Measurements from ENCODE around the gene DNAH7.
"Not testable (repeated sequence)": the region's sequence is repeated elsewhere in the genome, so short reads cannot be mapped to it uniquely, and the experiment has no call there.

The DNAH7 gene

GRCh38 chr2:196068271-196069209, at the start of gene DNAH7:
DNAH7 (minus strand) TSS chr2:196068837; CDS start chr2:196068711, 126 bp downstream.
- ATAC-seq (peak; percentile 98), DNase-seq (peak; percentile 93)

- DNase-seq (no peak), ATAC-seq (no peak)
Measured at GRCh38 chr2:196117214-196117705, 48.6 kb upstream of the DNAH7 start.

- ATAC-seq: no peak
- no peak for DNase-seq
Measured at GRCh38 chr2:196113061-196113974, 44.7 kb upstream of the DNAH7 start.

GRCh38 chr2:196112418-196113034, 43.9 kb upstream of the DNAH7 start:
- DNase-seq (no peak), ATAC-seq (no peak)

GRCh38 chr2:196108604-196109003, 40.0 kb upstream of the DNAH7 start:
- no peak for ATAC-seq
- DNase-seq: no peak

GRCh38 chr2:196105951-196106350, 37.3 kb upstream of the DNAH7 start:
- ATAC-seq (no peak), DNase-seq (no peak)

GRCh38 chr2:196104066-196104465, 35.4 kb upstream of the DNAH7 start:
- no peak for DNase-seq
- ATAC-seq: no peak

- ATAC-seq (no peak), DNase-seq (no peak)
Measured at GRCh38 chr2:196103626-196104025, 35.0 kb upstream of the DNAH7 start.

- ATAC-seq (peak; percentile 97), DNase-seq (peak; percentile 57)
Measured at GRCh38 chr2:196101325-196101991, 32.8 kb upstream of the DNAH7 start.

GRCh38 chr2:196099916-196100315, 31.3 kb upstream of the DNAH7 start:
- no peak for DNase-seq

GRCh38 chr2:196097864-196098660, 29.4 kb upstream of the DNAH7 start:
- DNase-seq (no peak), ATAC-seq (no peak)

More at GRCh38 chr2:196099916-196100315, 31.3 kb upstream of the DNAH7 start:
- ATAC-seq: no peak

- ATAC-seq (no peak), DNase-seq (no peak)
Measured at GRCh38 chr2:196096982-196097745, 28.5 kb upstream of the DNAH7 start.

- no peak for ATAC-seq
Measured at GRCh38 chr2:196096264-196096663, 27.6 kb upstream of the DNAH7 start.

GRCh38 chr2:196089448-196089847, 20.8 kb upstream of the DNAH7 start:
- DNase-seq, ATAC-seq: not testable (repeated sequence)

More at GRCh38 chr2:196096264-196096663, 27.6 kb upstream of the DNAH7 start:
- DNase-seq: no peak

- ATAC-seq (no peak), DNase-seq (no peak)
Measured at GRCh38 chr2:196088203-196088602, 19.6 kb upstream of the DNAH7 start.

GRCh38 chr2:196086517-196087368, 18.1 kb upstream of the DNAH7 start:
- no peak for DNase-seq

GRCh38 chr2:196083601-196084000, 15.0 kb upstream of the DNAH7 start:
- ATAC-seq: no peak
- DNase-seq: no peak

More at GRCh38 chr2:196086517-196087368, 18.1 kb upstream of the DNAH7 start:
- no peak for ATAC-seq

GRCh38 chr2:196080526-196080925, 11.9 kb upstream of the DNAH7 start:
- DNase-seq (no peak), ATAC-seq (peak; percentile 59)

- ATAC-seq: no peak
- no peak for DNase-seq
Measured at GRCh38 chr2:196079052-196079451, 10.4 kb upstream of the DNAH7 start.

Data from stimulated activated naive CD8-positive, alpha-beta T cell treated with anti-CD3 and anti-CD28 coated beads, Interleukin-15, Interleukin-2, amounts not matched to agents 100 U/mL and 50 U/mL, for 24 hours (primary cell).